GM21529 (cell line): ENCODE measurements around the gene PGGT1B.
"Not testable (repeated sequence)": the region's sequence is repeated elsewhere in the genome, so short reads cannot be mapped to it uniquely, and the experiment has no call there.

Experiments used
- ATAC-seq: cut with Tn5 transposase; IDR thresholded peaks from one replicate; pipeline ENCODE4 v1.9.1; 2021; ENCODE audit not compliant: unreplicated experiment

The PGGT1B gene

GRCh38 chr5:115260248-115260647 lies 2.4 kb downstream of the PGGT1B start:
- ATAC-seq = no peak

GRCh38 chr5:115257981-115258380 lies 4.7 kb downstream of the PGGT1B start:
- no peak for ATAC-seq

- not testable (repeated sequence) for ATAC-seq
Observed at GRCh38 chr5:115249379-115249778, 13.3 kb downstream of the PGGT1B start.

- ATAC-seq = peak; percentile 76
Observed at GRCh38 chr5:115246361-115246991, 16.2 kb downstream of the PGGT1B start.

- peak; percentile 64 for ATAC-seq
Observed at GRCh38 chr5:115243412-115243811, 19.3 kb downstream of the PGGT1B start.

- ATAC-seq = no peak
Observed at GRCh38 chr5:115241881-115242642, 20.6 kb downstream of the PGGT1B start.

GRCh38 chr5:115237066-115237465 lies 25.6 kb downstream of the PGGT1B start:
- no peak for ATAC-seq

GRCh38 chr5:115236599-115236998 lies 26.1 kb downstream of the PGGT1B start:
- no peak for ATAC-seq

GRCh38 chr5:115231598-115231997 lies 31.1 kb downstream of the PGGT1B start:
- no peak for ATAC-seq

- ATAC-seq = no peak
Observed at GRCh38 chr5:115229606-115230005, 33.1 kb downstream of the PGGT1B start.

GRCh38 chr5:115227281-115227680 lies 35.4 kb downstream of the PGGT1B start:
- no peak for ATAC-seq

GRCh38 chr5:115214541-115214940 lies 48.1 kb downstream of the PGGT1B start:
- no peak for ATAC-seq

GRCh38 chr5:115209279-115209678 lies 53.4 kb downstream of the PGGT1B start:
- peak; percentile 100 for ATAC-seq

GRCh38 chr5:115202952-115203351 lies 59.7 kb downstream of the PGGT1B start:
- no peak for ATAC-seq

- no peak for ATAC-seq
Observed at GRCh38 chr5:115196161-115196560, 66.5 kb downstream of the PGGT1B start.

GRCh38 chr5:115194676-115195075 lies 68.0 kb downstream of the PGGT1B start:
- ATAC-seq = no peak

GRCh38 chr5:115193295-115193694 lies 69.4 kb downstream of the PGGT1B start:
- no peak for ATAC-seq

GRCh38 chr5:115192098-115192497 lies 70.6 kb downstream of the PGGT1B start:
- no peak for ATAC-seq

GRCh38 chr5:115191474-115192031 lies 71.1 kb downstream of the PGGT1B start:
- ATAC-seq = no peak

GRCh38 chr5:115190388-115190787 lies 72.3 kb downstream of the PGGT1B start:
- no peak for ATAC-seq

GRCh38 chr5:115189866-115190265 lies 72.8 kb downstream of the PGGT1B start:
- ATAC-seq = no peak

- ATAC-seq = no peak
Observed at GRCh38 chr5:115186794-115187193, 75.9 kb downstream of the PGGT1B start.
